ENCODE measurements around the gene DDX20. TPM values are rescaled to one million over a fixed set of nuclear protein-coding genes. Genes with fewer than 3 reads are reported as not detected.
A peak's percentile ranks its signal among the peaks of the same experiment; 100 is the strongest.

The DDX20 gene
- total RNA-seq, 6 experiments from 2014 or later: 12.9 to 15.5 (median 13.9) TPM

DNA sequence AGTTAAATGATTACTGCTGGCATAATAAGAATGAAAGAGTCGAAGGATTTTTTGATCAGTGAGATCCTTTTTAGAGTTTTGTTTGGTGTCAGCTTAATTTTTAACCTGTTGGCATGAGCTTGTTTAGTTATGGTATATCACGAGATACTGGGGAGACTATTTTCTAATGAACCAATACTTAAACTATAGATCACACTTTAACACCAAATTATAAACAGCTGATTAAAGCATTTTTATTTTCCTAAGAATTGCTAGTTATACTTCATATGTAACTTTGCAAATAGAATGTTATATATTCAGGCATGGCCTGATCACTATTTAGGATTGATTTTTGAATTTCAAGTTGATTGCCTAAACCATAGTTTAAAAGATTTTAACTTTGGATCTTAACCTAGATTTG lies 6.0 kb downstream of the DDX20 start:
- DNase-seq: no peak
- Mint-ChIP-seq H3K27ac (peak overlapping the region; percentile 63), H3K27me3 (ENCODE audit: insufficient read depth) (no peaks in the 10 kb centered on the region), H3K9me3 (no peaks in the 10 kb centered on the region), H3K4me1 (ENCODE audit: low read depth) (peaks cover 48% of the 10 kb centered on the region), H3K4me3 (peak overlapping the region; percentile 14), H3K36me3 (ENCODE audit: low read depth) (peaks cover 31% of the 10 kb centered on the region)
- TF ChIP-seq, protein P1, sequence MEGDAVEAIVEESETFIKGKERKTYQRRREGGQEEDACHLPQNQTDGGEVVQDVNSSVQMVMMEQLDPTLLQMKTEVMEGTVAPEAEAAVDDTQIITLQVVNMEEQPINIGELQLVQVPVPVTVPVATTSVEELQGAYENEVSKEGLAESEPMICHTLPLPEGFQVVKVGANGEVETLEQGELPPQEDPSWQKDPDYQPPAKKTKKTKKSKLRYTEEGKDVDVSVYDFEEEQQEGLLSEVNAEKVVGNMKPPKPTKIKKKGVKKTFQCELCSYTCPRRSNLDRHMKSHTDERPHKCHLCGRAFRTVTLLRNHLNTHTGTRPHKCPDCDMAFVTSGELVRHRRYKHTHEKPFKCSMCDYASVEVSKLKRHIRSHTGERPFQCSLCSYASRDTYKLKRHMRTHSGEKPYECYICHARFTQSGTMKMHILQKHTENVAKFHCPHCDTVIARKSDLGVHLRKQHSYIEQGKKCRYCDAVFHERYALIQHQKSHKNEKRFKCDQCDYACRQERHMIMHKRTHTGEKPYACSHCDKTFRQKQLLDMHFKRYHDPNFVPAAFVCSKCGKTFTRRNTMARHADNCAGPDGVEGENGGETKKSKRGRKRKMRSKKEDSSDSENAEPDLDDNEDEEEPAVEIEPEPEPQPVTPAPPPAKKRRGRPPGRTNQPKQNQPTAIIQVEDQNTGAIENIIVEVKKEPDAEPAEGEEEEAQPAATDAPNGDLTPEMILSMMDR (IDR thresholded peaks at IDR 0.05): no peak

- H3K4me1 Mint-ChIP-seq (ENCODE audit: low read depth): peaks cover 42% of the 10 kb centered on the region
- no peaks in the 10 kb centered on the region for H3K27me3 Mint-ChIP-seq (ENCODE audit: insufficient read depth)
- H3K9me3 Mint-ChIP-seq: no peaks in the 10 kb centered on the region
- H3K36me3 Mint-ChIP-seq (ENCODE audit: low read depth): peaks cover 29% of the 10 kb centered on the region
- no peak for DNase-seq
- H3K4me3 Mint-ChIP-seq: peak overlapping the region; percentile 80
- TF ChIP-seq, protein P1 (IDR thresholded peaks at IDR 0.05): no peak
- H3K27ac Mint-ChIP-seq: peak overlapping the region; percentile 63
Observed at GRCh38 chr1:111762332-111762731, 6.6 kb downstream of the DDX20 start.

- Mint-ChIP-seq H3K4me1 (ENCODE audit: low read depth) (peaks cover 7% of the 10 kb centered on the region), H3K36me3 (ENCODE audit: low read depth) (peaks cover 12% of the 10 kb centered on the region), H3K9me3 (no peaks in the 10 kb centered on the region), H3K27ac (no peak overlapping the region), H3K27me3 (ENCODE audit: insufficient read depth) (no peaks in the 10 kb centered on the region; the same call in 1 of the 2 replicates), H3K4me3 (no peak overlapping the region)
- no peak for DNase-seq
- TF ChIP-seq, protein P1 (IDR thresholded peaks at IDR 0.05): no peak
Observed at GRCh38 chr1:111768023-111768422, 12.3 kb downstream of the DDX20 start.

DNA sequence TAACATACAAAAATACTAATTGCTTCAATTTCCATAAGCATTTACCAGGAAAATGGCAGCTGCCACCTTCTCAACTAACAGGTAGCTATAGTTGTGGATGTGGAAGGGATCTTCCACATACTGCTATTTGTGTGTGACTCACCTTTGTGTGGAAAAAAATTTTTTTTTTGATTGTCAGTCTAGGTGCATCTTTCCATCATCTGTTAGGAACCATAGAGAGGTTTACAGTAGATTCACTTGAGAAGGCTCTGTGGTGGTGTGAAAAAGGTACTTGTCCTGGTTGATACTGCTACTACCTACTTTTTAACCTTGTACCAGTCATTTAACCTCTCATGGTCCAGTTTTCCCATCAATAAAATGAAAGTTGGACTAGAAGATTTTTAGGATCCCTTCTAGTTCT lies 12.9 kb downstream of the DDX20 start:
- DNase-seq: no peak
- TF ChIP-seq, protein P1 (IDR thresholded peaks at IDR 0.05): no peak
- Mint-ChIP-seq H3K4me1 (ENCODE audit: low read depth) (peaks cover 5% of the 10 kb centered on the region; the same call in 1 of the 2 replicates), H3K27ac (no peak overlapping the region), H3K27me3 (ENCODE audit: insufficient read depth) (no peaks in the 10 kb centered on the region; the same call in 1 of the 2 replicates), H3K9me3 (no peaks in the 10 kb centered on the region), H3K4me3 (no peak overlapping the region), H3K36me3 (ENCODE audit: low read depth) (peaks cover 11% of the 10 kb centered on the region; the same call in 1 of the 2 replicates)

GRCh38 chr1:111769517-111770146 lies 13.9 kb downstream of the DDX20 start:
- Mint-ChIP-seq H3K36me3 (ENCODE audit: low read depth) (peaks cover 11% of the 10 kb centered on the region; the same call in 1 of the 2 replicates), H3K4me3 (no peak overlapping the region), H3K27me3 (ENCODE audit: insufficient read depth) (no peaks in the 10 kb centered on the region; the same call in 1 of the 2 replicates), H3K9me3 (no peaks in the 10 kb centered on the region), H3K27ac (no peak overlapping the region), H3K4me1 (ENCODE audit: low read depth) (peaks cover 5% of the 10 kb centered on the region; the same call in 1 of the 2 replicates)
- DNase-seq: peak; percentile 73
- TF ChIP-seq, protein P1 (IDR thresholded peaks at IDR 0.05): peak; percentile 94

Data from HFFc6 (cell line).